Esophagus (tissue), 2 donors: Measurements from ENCODE around the gene TMEM256. TPM values are rescaled to one million over a fixed set of nuclear protein-coding genes. Genes with fewer than 3 reads are reported as not detected.

Experiments used
- H3K27ac ChIP-seq, 2 donors: one replicate each; pipeline ENCODE4 v1.5.1; 2013; ENCODE audit warnings: low read depth in 2 of 2, mild to moderate bottlenecking in 2 of 2, inconsistent platforms in 1 of 2, low read length in 1 of 2, moderate library complexity in 1 of 2
- H3K27me3 ChIP-seq, 2 donors: one replicate each; pipeline ENCODE4 v1.6.1; 2013; ENCODE audit warnings: low read length in 2 of 2, control low read depth in 1 of 2, mild to moderate bottlenecking in 1 of 2; ENCODE audit not compliant: insufficient read depth in 2 of 2, control insufficient read depth in 1 of 2
- H3K36me3 ChIP-seq, 2 donors: one replicate each; pipeline ENCODE4 v1.6.1; 2013; ENCODE audit warnings: low read length in 1 of 2; ENCODE audit not compliant: control insufficient read depth in 2 of 2, insufficient read depth in 2 of 2
- H3K4me1 ChIP-seq, 2 donors: one replicate each; pipeline ENCODE4 v1.6.1; 2013; ENCODE audit warnings: low read length in 1 of 2; ENCODE audit not compliant: control insufficient read depth in 2 of 2, insufficient read depth in 2 of 2
- H3K4me3 ChIP-seq, 2 donors: one replicate each; pipeline ENCODE4 v1.5.1; 2013; ENCODE audit warnings: low read length in 2 of 2, mild to moderate bottlenecking in 2 of 2, low read depth in 1 of 2, moderate library complexity in 1 of 2
- H3K9me3 ChIP-seq, 2 donors: one replicate each; pipeline ENCODE4 v1.6.1; 2013; ENCODE audit warnings: mild to moderate bottlenecking in 2 of 2, low read depth in 1 of 2, low read length in 1 of 2, moderate library complexity in 1 of 2; ENCODE audit not compliant: control insufficient read depth in 2 of 2, insufficient read depth in 1 of 2
- WGBS, 2 donors: extraction: QIAGEN DNeasy Blood & Tissue Kit; methylation state at CpG; one replicate each; pipeline ENCODE4 v1.1.7; 2013; 5-methylcytosine and 5-hydroxymethylcytosine counted together
- polyA plus RNA-seq, 2 donors: library from polyadenylated mRNA; stranded (reverse); fragments of 200-250 nt; gene quantifications; one replicate each; pipeline ENCODE4 v1.2.3, GENCODE V29; 2013
- donor health status: healthy with polysubstance abuse.
- donor health status: Bipolar disorder and iron deficiency.

TMEM256 gene
- polyA plus RNA-seq, 2 donors: 105 to 158 TPM

GRCh38 chr17:7419819-7420610 is 16.1 kb upstream of the TMEM256 start, which contains the start of gene SPEM1:
SPEM1 (plus strand) TSS chr17:7420324; CDS start chr17:7420385, 61 bp downstream.
- Histone ChIP-seq H3K27ac (no peak within 1 kb of the TSS), H3K9me3 (no peaks in the 10 kb centered on the region), H3K4me3 (no peak within 1 kb of the TSS), H3K36me3 (no peaks in the 10 kb centered on the region), H3K27me3 (no peaks in the 10 kb centered on the region), H3K4me1 (no peaks in the 10 kb centered on the region)
- WGBS, 2 donors: 77 to 85% methylated on average over 16 to 17 of the region's 17 CpGs

DNA sequence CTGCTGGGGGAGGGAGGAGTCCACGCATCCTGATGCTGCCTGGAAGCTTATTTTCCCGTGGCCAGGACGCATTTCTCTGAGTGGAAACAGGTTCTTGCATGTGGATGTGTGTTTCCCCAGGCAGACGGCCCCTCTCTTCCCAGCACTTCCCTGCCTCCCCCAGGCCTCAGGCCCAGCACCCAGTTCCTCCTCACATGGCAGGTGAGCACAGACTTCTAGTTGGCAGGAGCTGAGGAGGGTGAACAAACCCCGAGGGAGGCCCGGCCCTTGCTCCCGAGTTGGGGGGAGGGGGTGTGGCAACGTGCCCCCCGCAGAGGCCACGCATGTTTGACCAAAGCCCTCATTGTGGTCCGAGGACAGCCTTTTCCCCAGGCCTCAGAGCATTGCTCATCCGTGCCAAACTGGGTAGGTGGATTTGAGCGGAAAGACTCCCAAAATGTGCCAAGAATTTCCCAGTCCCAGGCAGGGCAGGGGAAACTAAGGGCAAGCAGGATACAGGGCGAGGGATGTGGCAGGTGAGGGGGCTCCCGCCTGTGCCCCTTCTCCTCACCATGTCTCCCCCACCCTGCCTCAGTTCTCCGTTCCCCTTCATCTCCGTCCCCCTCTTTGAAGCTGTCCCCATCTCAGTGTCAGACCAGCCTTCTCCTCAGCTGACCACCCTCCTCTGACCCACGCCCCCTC is 14.7 kb upstream of the TMEM256 start:
- H3K36me3 ChIP-seq: no peaks in the 10 kb centered on the region
- no peaks in the 10 kb centered on the region for H3K27me3 ChIP-seq
- H3K9me3 ChIP-seq: no peaks in the 10 kb centered on the region
- H3K27ac ChIP-seq: no peak overlapping the region
- no peaks in the 10 kb centered on the region for H3K4me1 ChIP-seq
- 67% methylated on average over 18 of the region's 18 CpGs for WGBS, 2 donors
- H3K4me3 ChIP-seq: no peak overlapping the region

- 94% methylated on average over 50 to 54 of the region's 54 CpGs for WGBS, 2 donors
- Histone ChIP-seq H3K4me1 (no peaks in the 10 kb centered on the region), H3K4me3 (no peak overlapping the region), H3K27me3 (no peaks in the 10 kb centered on the region), H3K36me3 (no peaks in the 10 kb centered on the region), H3K27ac (no peak overlapping the region), H3K9me3 (no peaks in the 10 kb centered on the region)
These were observed 13.3 kb upstream of the TMEM256 start for GRCh38 chr17:7417056-7417655.

- Histone ChIP-seq H3K27me3 (no peaks in the 10 kb centered on the region), H3K4me1 (no peaks in the 10 kb centered on the region), H3K9me3 (no peaks in the 10 kb centered on the region), H3K27ac (no peak overlapping the region), H3K4me3 (no peak overlapping the region), H3K36me3 (no peaks in the 10 kb centered on the region)
- WGBS, 2 donors: 71 to 78% methylated on average over 6 of the region's 6 CpGs
These were observed 12.4 kb upstream of the TMEM256 start for GRCh38 chr17:7416323-7416722.

DNA sequence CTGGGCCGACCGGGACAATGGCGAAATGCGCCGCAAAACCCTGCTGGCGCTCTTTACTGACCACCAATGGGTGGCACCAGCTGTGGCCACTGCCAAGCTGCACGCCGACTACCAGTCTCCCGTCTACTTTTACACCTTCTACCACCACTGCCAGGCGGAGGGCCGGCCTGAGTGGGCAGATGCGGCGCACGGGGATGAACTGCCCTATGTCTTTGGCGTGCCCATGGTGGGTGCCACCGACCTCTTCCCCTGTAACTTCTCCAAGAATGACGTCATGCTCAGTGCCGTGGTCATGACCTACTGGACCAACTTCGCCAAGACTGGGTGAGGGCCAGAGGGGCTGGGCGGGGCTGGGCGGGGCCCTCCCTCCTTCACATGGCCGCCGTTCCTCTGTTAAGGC is 11.9 kb upstream of the TMEM256 start:
- Histone ChIP-seq H3K36me3 (no peaks in the 10 kb centered on the region), H3K27ac (no peak overlapping the region), H3K4me3 (no peak overlapping the region), H3K4me1 (no peaks in the 10 kb centered on the region), H3K27me3 (no peaks in the 10 kb centered on the region), H3K9me3 (no peaks in the 10 kb centered on the region)
- 82 to 83% methylated on average over 23 of the region's 23 CpGs for WGBS, 2 donors

GRCh38 chr17:7414837-7415236 is 10.9 kb upstream of the TMEM256 start:
- WGBS, 2 donors: 81 to 85% methylated on average over 14 of the region's 14 CpGs
- Histone ChIP-seq H3K9me3 (no peaks in the 10 kb centered on the region), H3K27ac (no peak overlapping the region), H3K27me3 (no peaks in the 10 kb centered on the region), H3K4me1 (no peaks in the 10 kb centered on the region), H3K4me3 (no peak overlapping the region), H3K36me3 (no peaks in the 10 kb centered on the region)

- no peak overlapping the region for H3K27ac ChIP-seq
- H3K36me3 ChIP-seq: peaks cover 0 to 7% of the 10 kb centered on the region in 2 donors
- no peaks in the 10 kb centered on the region for H3K4me1 ChIP-seq
- 70 to 71% methylated on average over 6 of the region's 6 CpGs for WGBS, 2 donors
- no peaks in the 10 kb centered on the region for H3K9me3 ChIP-seq
- no peak overlapping the region for H3K4me3 ChIP-seq
- no peaks in the 10 kb centered on the region for H3K27me3 ChIP-seq
These were observed 9.6 kb upstream of the TMEM256 start for GRCh38 chr17:7413346-7413985.

- no peaks in the 10 kb centered on the region for H3K27me3 ChIP-seq
- no peaks in the 10 kb centered on the region for H3K9me3 ChIP-seq
- H3K36me3 ChIP-seq: peaks cover 0 to 7% of the 10 kb centered on the region in 2 donors
- no peaks in the 10 kb centered on the region for H3K4me1 ChIP-seq
- H3K27ac ChIP-seq: no peak overlapping the region
- no peak overlapping the region for H3K4me3 ChIP-seq
- WGBS, 2 donors: 93 to 94% methylated on average over 5 to 8 of the region's 8 CpGs
These were observed 7.5 kb upstream of the TMEM256 start for GRCh38 chr17:7411427-7411750.

DNA sequence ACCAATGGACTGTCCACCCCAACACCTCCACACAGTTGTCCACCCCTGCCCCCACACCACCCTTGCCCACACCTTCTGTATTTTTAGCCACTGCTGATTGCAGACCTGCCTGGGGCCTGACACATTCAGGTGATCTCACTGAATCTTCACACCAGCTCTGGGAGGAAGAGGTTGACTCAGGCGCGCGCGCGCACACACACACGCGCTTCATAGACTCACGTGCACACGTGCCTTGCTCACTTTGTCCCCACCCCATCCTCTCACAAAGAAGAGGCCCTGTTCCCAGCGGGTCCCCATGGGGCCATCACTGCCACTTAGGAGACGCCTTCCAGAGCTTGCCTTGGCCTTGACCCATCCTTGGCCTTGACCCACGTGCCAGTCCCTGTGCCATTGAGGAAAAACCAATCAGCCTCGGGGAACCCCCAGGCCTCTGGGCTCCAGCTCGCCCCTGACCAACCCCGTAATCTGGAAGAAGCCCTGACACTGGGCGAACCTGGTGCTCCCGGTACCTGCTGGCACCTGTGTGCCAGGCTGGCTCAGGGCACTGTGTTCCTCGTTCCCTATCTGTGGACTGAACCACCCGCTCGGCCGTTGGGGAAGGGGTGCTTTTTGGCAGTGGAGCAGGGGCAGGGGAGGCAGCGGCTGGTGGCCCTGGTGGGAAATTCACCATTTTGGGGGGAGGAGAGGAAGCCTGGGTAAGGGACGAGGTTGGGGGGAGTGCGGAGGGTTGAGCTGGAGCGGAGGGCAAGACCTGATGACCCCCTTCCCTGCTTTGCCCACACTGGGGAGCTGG is 6.9 kb upstream of the TMEM256 start:
- no peak overlapping the region for H3K27ac ChIP-seq
- peaks cover 0 to 7% of the 10 kb centered on the region in 2 donors for H3K36me3 ChIP-seq
- 84 to 90% methylated on average over 25 of the region's 25 CpGs for WGBS, 2 donors
- no peaks in the 10 kb centered on the region for H3K4me1 ChIP-seq
- no peaks in the 10 kb centered on the region for H3K27me3 ChIP-seq
- no peak overlapping the region for H3K4me3 ChIP-seq
- H3K9me3 ChIP-seq: no peaks in the 10 kb centered on the region
